ENCODE results near the gene MLLT10.

- no peak for TF ChIP-seq CTCF (IDR thresholded peaks at IDR 0.05)
- TF ChIP-seq POLR2AphosphoS5 (IDR thresholded peaks at IDR 0.05): no peak
- TF ChIP-seq POLR2A (IDR thresholded peaks at IDR 0.05; ENCODE audit: low read depth): no peak
Measured at GRCh38 chr10:21507150-21507549, 26.9 kb upstream of the MLLT10 start.

All from esophagus muscularis mucosa (tissue), 3 donors.